Gastrocnemius medialis (tissue), 4 donors: ENCODE measurements around the gene SMURF1. TPM values are rescaled to one million over a fixed set of nuclear protein-coding genes. Genes with fewer than 3 reads are reported as not detected.
A peak's percentile ranks its signal among the peaks of the same experiment; 100 is the strongest.

Experiments
- ATAC-seq, 2 donors: fragments of 150-250 bp; one replicate each; pipeline ENCODE4 v1.9.1; 2016
- DNase-seq, 2 donors: peaks; one replicate each; pipeline ENCODE4 v3.0.0-alpha.2; 2019
- H3K27ac ChIP-seq, 4 donors: fragments of 200-600 bp; sonication (generic); 1 replicate in 1 of 4; 2 replicates in 3 of 4; pipeline ENCODE4 v1.5.1; 2016 to 2018; ENCODE audit warnings: mild to moderate bottlenecking in 2 of 4, moderate library complexity in 1 of 4
- H3K27me3 ChIP-seq, 3 donors: fragments of 200-600 bp; sonication (generic) in 2 of 3; 1 replicate in 1 of 3; 2 replicates in 2 of 3; pipeline versions ENCODE4 v1.5.1 to v1.6.0; 2016 to 2019; ENCODE audit warnings: mild to moderate bottlenecking in 1 of 3, moderate library complexity in 1 of 3
- H3K36me3 ChIP-seq, 2 donors: fragments of 200-600 bp; sonication (generic) in 1 of 2; one replicate each; pipeline ENCODE4 v1.5.1; 2017 to 2018
- H3K4me1 ChIP-seq, 2 donors: fragments of 200-600 bp; sonication (generic) in 1 of 2; one replicate each; pipeline ENCODE4 v1.5.1; 2016 to 2017; ENCODE audit warnings: mild to moderate bottlenecking in 2 of 2
- H3K4me3 ChIP-seq, 4 donors: fragments of 200-600 bp; sonication (generic) in 3 of 4; 1 replicate in 1 of 4; 2 replicates in 3 of 4; pipeline ENCODE4 v1.5.1; 2016 to 2019; ENCODE audit warnings: mild to moderate bottlenecking in 2 of 4
- H3K9me3 ChIP-seq, 3 donors: fragments of 200-600 bp; sonication (generic) in 2 of 3; 1 replicate in 1 of 3; 2 replicates in 2 of 3; pipeline ENCODE4 v1.5.1; 2016 to 2019
- CTCF ChIP-seq, 5 experiments: fragments of 450-650 bp in 3 of 5; fragments of 200-600 bp in 2 of 5; sonication (generic) in 2 of 5; IDR thresholded peaks in 4 of 5; conservative IDR thresholded peaks in 1 of 5; 1 replicate in 4 of 5; 2 replicates in 1 of 5; pipeline ENCODE4 v1.5.1; 2016 to 2019; ENCODE audit warnings: antibody characterized with exemption in 5 of 5, mild to moderate bottlenecking in 3 of 5, moderate library complexity in 3 of 5
- POLR2A ChIP-seq, 2 donors: fragments of 450-650 bp; IDR thresholded peaks; one replicate each; pipeline ENCODE4 v1.6.1; 2017; ENCODE audit warnings: antibody characterized with exemption in 2 of 2, mild to moderate bottlenecking in 2 of 2, moderate library complexity in 2 of 2
- in situ Hi-C, 4 donors: fragments of 200-750 bp; cut with MboI; loops; one replicate each; pipeline versions ENCODE4 v1.15.0 to v1.8.0; 2017; ENCODE audit warnings: low sequenced_read_pairs in 4 of 4
- intact Hi-C: fragments of 100-400 bp; cut with DNase I; formaldehyde crosslinking; loops from one replicate; pipeline ENCODE4 v1.15.1; 2023; ENCODE audit warnings: low total_unique reads
- total RNA-seq, 4 donors: library from RNA; depleted of rRNA; stranded (reverse); fragments of >200 nt; gene quantifications; one replicate each; pipeline versions ENCODE4 v1.1.0 to v1.2.3, GENCODE V29; 2016

Gene SMURF1
- total RNA-seq, 4 donors from 2014 or later = 15.4 to 44.8 (median 18.3) TPM

- no peak for DNase-seq
- peaks cover 36% of the 10 kb centered on the region in 2 donors for H3K4me1 ChIP-seq
- TF ChIP-seq POLR2A (IDR thresholded peaks at IDR 0.05) (no peak), CTCF (IDR thresholded peaks at IDR 0.05 in 4 of 5, conservative IDR thresholded peaks at IDR 0.05 in 1 of 5) (no peak)
- intact Hi-C loops = no loop called here
- no peaks in the 10 kb centered on the region for H3K36me3 ChIP-seq
- H3K9me3 ChIP-seq = no peaks in the 10 kb centered on the region
- in situ Hi-C loops = no loop called here
- ATAC-seq = no peak
- H3K4me3 ChIP-seq = no peak overlapping the region
- no peaks in the 10 kb centered on the region for H3K27me3 ChIP-seq
- H3K27ac ChIP-seq = peak overlapping the region in 2 of 4 donors; percentile 73 to 82
Observed at GRCh38 chr7:99076615-99077014, 67.3 kb downstream of the SMURF1 start.

- no peak for TF ChIP-seq CTCF (IDR thresholded peaks at IDR 0.05 in 4 of 5, conservative IDR thresholded peaks at IDR 0.05 in 1 of 5)
- no peak for TF ChIP-seq POLR2A (IDR thresholded peaks at IDR 0.05)
- H3K4me1 ChIP-seq = peaks cover 38 to 53% of the 10 kb centered on the region in 2 donors
- DNase-seq (no peak), ATAC-seq (peak in 1 of 2 donors; percentile 39)
- H3K9me3 ChIP-seq = no peaks in the 10 kb centered on the region
- H3K27me3 ChIP-seq = no peaks in the 10 kb centered on the region
- no peak overlapping the region for H3K4me3 ChIP-seq
- intact Hi-C loops (no loop called here), in situ Hi-C loops (no loop called here)
- peak overlapping the region in 3 of 4 donors; percentile 54 to 85 (median 82) for H3K27ac ChIP-seq
- no peaks in the 10 kb centered on the region for H3K36me3 ChIP-seq
Observed at GRCh38 chr7:99073839-99074446, 70.0 kb downstream of the SMURF1 start.

- no peak for DNase-seq
- H3K36me3 ChIP-seq = no peaks in the 10 kb centered on the region
- no peak for ATAC-seq
- H3K4me1 ChIP-seq = peaks cover 45 to 56% of the 10 kb centered on the region in 2 donors
- in situ Hi-C loops = no loop called here
- H3K27ac ChIP-seq = peak overlapping the region in 3 of 4 donors; percentile 54 to 85 (median 82)
- no peaks in the 10 kb centered on the region for H3K9me3 ChIP-seq
- no peak overlapping the region for H3K4me3 ChIP-seq
- no peak for TF ChIP-seq POLR2A (IDR thresholded peaks at IDR 0.05)
- TF ChIP-seq CTCF (IDR thresholded peaks at IDR 0.05 in 4 of 5, conservative IDR thresholded peaks at IDR 0.05 in 1 of 5) = no peak
- intact Hi-C loops = no loop called here
- H3K27me3 ChIP-seq = no peaks in the 10 kb centered on the region
Observed at GRCh38 chr7:99072126-99072525, 71.8 kb downstream of the SMURF1 start.

- Histone ChIP-seq H3K9me3 (no peaks in the 10 kb centered on the region), H3K4me3 (no peak overlapping the region), H3K4me1 (peaks cover 36 to 48% of the 10 kb centered on the region in 2 donors), H3K27me3 (no peaks in the 10 kb centered on the region), H3K27ac (peak overlapping the region; percentile 77 to 85 (median 80)), H3K36me3 (no peaks in the 10 kb centered on the region)
- no peak for ATAC-seq
- in situ Hi-C loops = no loop called here
- DNase-seq = no peak
- no peak for TF ChIP-seq CTCF (IDR thresholded peaks at IDR 0.05 in 4 of 5, conservative IDR thresholded peaks at IDR 0.05 in 1 of 5)
- no peak for TF ChIP-seq POLR2A (IDR thresholded peaks at IDR 0.05)
- intact Hi-C loops = no loop called here
Observed at GRCh38 chr7:99070361-99070760, 73.5 kb downstream of the SMURF1 start.
